Ecto neural progenitor cell (in vitro differentiated cells): ENCODE results near the gene SKA1.
"Not testable (repeated sequence)": the region's sequence is repeated elsewhere in the genome, so short reads cannot be mapped to it uniquely, and the experiment has no call there.

Source experiments
- DNase-seq: peaks from one replicate; pipeline ENCODE4 v3.0.0-alpha.2; 2018; ENCODE audit warnings: low spot score

SKA1 gene

GRCh38 chr18:50395093-50395492 lies 20.2 kb downstream of the SKA1 start:
- DNase-seq: no peak

- no peak for DNase-seq
Observed at GRCh38 chr18:50396005-50396660, 21.3 kb downstream of the SKA1 start.

GRCh38 chr18:50397023-50397422 lies 22.2 kb downstream of the SKA1 start:
- no peak for DNase-seq

- no peak for DNase-seq
Observed at GRCh38 chr18:50398099-50398498, 23.3 kb downstream of the SKA1 start.

GRCh38 chr18:50398947-50399346 lies 24.1 kb downstream of the SKA1 start:
- DNase-seq: no peak

- DNase-seq: no peak
Observed at GRCh38 chr18:50399582-50399981, 24.7 kb downstream of the SKA1 start.

GRCh38 chr18:50400438-50400837 lies 25.6 kb downstream of the SKA1 start:
- DNase-seq: not testable (repeated sequence)

GRCh38 chr18:50401295-50401694 lies 26.4 kb downstream of the SKA1 start:
- no peak for DNase-seq

GRCh38 chr18:50401888-50402287 lies 27.0 kb downstream of the SKA1 start:
- no peak for DNase-seq

- DNase-seq: not testable (repeated sequence)
Observed at GRCh38 chr18:50404752-50405581, 30.1 kb downstream of the SKA1 start.

GRCh38 chr18:50405582-50406271 lies 30.9 kb downstream of the SKA1 start:
- no peak for DNase-seq

- DNase-seq: no peak
Observed at GRCh38 chr18:50409236-50409635, 34.4 kb downstream of the SKA1 start.

- no peak for DNase-seq
Observed at GRCh38 chr18:50410008-50410407, 35.2 kb downstream of the SKA1 start.

GRCh38 chr18:50410894-50411293 lies 36.0 kb downstream of the SKA1 start:
- no peak for DNase-seq

GRCh38 chr18:50416832-50417231 lies 42.0 kb downstream of the SKA1 start:
- not testable (repeated sequence) for DNase-seq

- DNase-seq: not testable (repeated sequence)
Observed at GRCh38 chr18:50417705-50418104, 42.9 kb downstream of the SKA1 start.

GRCh38 chr18:50418650-50419049 lies 43.8 kb downstream of the SKA1 start:
- DNase-seq: no peak

GRCh38 chr18:50422286-50422898 lies 47.5 kb downstream of the SKA1 start:
- DNase-seq: no peak

GRCh38 chr18:50424877-50425690 lies 50.2 kb downstream of the SKA1 start:
- DNase-seq: no peak

GRCh38 chr18:50427896-50428295 lies 53.0 kb downstream of the SKA1 start:
- no peak for DNase-seq

- DNase-seq: no peak
Observed at GRCh38 chr18:50428531-50429206, 53.8 kb downstream of the SKA1 start.
